ENCODE results near the gene SLC25A4.
A peak's percentile ranks its signal among the peaks of the same experiment; 100 is the strongest.
"Not testable (repeated sequence)": the region's sequence is repeated elsewhere in the genome, so short reads cannot be mapped to it uniquely, and the experiment has no call there.

Gene SLC25A4

GRCh38 chr4:185142912-185143600, at the start of gene SLC25A4:
Gene SLC25A4 (plus strand): TSS chr4:185143266. CDS start chr4:185143373, 107 bp downstream.
- peak; percentile 90 for DNase-seq

GRCh38 chr4:185093603-185094002, 49.5 kb upstream of the SLC25A4 start:
- no peak for DNase-seq

GRCh38 chr4:185096032-185096653, 46.9 kb upstream of the SLC25A4 start:
- DNase-seq = peak; percentile 85

- no peak for DNase-seq
Measured at GRCh38 chr4:185098474-185098873, 44.6 kb upstream of the SLC25A4 start.

- no peak for DNase-seq
Measured at GRCh38 chr4:185099024-185099682, 43.9 kb upstream of the SLC25A4 start.

GRCh38 chr4:185099940-185100339, 43.1 kb upstream of the SLC25A4 start:
- no peak for DNase-seq

GRCh38 chr4:185100423-185100822, 42.6 kb upstream of the SLC25A4 start:
- DNase-seq = no peak

GRCh38 chr4:185101354-185101890, 41.6 kb upstream of the SLC25A4 start:
- DNase-seq = no peak

- no peak for DNase-seq
Measured at GRCh38 chr4:185104733-185105132, 38.3 kb upstream of the SLC25A4 start.

- DNase-seq = no peak
Measured at GRCh38 chr4:185106353-185106752, 36.7 kb upstream of the SLC25A4 start.

- DNase-seq = not testable (repeated sequence)
Measured at GRCh38 chr4:185107574-185107973, 35.5 kb upstream of the SLC25A4 start.

- DNase-seq = no peak
Measured at GRCh38 chr4:185108185-185108584, 34.9 kb upstream of the SLC25A4 start.

GRCh38 chr4:185108669-185109068, 34.4 kb upstream of the SLC25A4 start:
- no peak for DNase-seq

GRCh38 chr4:185109736-185110135, 33.3 kb upstream of the SLC25A4 start:
- DNase-seq = no peak

GRCh38 chr4:185110375-185110823, 32.7 kb upstream of the SLC25A4 start:
- no peak for DNase-seq

- DNase-seq = peak; percentile 43
Measured at GRCh38 chr4:185112104-185112503, 31.0 kb upstream of the SLC25A4 start.

GRCh38 chr4:185113340-185113739, 29.7 kb upstream of the SLC25A4 start:
- no peak for DNase-seq

GRCh38 chr4:185115827-185116232, 27.2 kb upstream of the SLC25A4 start:
- peak; percentile 96 for DNase-seq

GRCh38 chr4:185117300-185117934, 25.6 kb upstream of the SLC25A4 start:
- no peak for DNase-seq

GRCh38 chr4:185118876-185119275, 24.2 kb upstream of the SLC25A4 start:
- no peak for DNase-seq

GRCh38 chr4:185119467-185119866, 23.6 kb upstream of the SLC25A4 start:
- not testable (repeated sequence) for DNase-seq

GRCh38 chr4:185119927-185120630, 23.0 kb upstream of the SLC25A4 start:
- DNase-seq = peak; percentile 87

- DNase-seq = no peak
Measured at GRCh38 chr4:185120631-185120946, 22.5 kb upstream of the SLC25A4 start.

Data from OCI-M1 (cell line).